HS-27A (cell line): ENCODE results near the gene IL10RA.

Experiments
- DNase-seq: peaks from one replicate; pipeline ENCODE4 v3.0.0-alpha.2; 2012; ENCODE audit warnings: low read depth, missing footprints

IL10RA gene

DNA sequence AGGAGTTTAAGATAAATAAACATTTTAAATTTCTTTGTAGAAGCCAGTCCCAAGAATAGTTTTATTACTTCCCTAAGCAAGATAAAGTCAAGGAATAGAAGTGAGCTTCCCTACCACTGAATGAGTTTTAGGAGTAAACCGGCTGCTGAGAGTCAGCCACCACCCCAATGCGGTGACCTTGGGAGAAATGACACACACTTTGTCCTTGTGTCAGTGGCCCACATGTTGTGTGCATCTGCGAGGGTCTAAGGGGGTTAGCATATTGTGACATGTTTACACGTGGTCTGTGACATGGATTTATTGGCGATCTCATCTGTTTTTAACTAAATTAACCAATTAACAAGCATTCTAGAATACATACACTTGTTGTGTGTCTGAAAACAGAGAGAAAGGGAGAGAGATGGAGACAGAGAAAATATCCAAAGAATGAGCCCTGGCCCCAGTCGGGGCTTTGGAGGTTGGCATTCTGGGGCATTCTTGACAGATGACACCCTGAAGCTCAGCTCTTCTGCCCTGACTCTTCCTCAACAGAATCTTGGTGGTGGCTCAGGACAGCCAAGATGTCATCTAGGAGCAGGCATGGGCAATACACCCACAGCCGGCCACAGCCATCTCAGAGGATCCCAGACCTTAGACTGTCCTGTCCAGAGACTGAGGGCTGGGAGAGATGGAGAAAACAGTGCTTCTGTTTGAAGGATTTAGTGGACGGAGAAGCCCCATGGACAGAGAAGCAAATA, 60.9 kb downstream of the IL10RA start:
- DNase-seq: no peak

DNA sequence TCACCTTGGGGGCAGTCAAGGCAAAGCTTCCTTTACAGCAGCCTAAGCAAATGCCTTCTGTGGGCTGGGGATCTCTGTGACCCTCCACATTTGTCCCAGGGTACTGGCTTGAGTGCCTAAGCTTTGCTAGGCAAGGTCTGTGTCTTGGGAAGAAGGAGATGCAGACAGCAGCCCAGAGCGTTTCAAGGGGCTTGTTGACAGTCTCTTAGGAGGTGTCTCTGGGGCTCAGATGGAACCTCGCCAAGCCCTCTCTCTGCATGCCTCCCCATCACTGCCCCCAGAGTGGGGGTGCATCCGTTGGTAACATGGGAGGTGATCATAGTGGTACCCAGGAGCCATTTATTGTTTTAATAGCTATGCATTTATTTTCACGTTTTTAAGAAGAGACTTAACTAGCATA, 61.6 kb downstream of the IL10RA start:
- no peak for DNase-seq

DNA sequence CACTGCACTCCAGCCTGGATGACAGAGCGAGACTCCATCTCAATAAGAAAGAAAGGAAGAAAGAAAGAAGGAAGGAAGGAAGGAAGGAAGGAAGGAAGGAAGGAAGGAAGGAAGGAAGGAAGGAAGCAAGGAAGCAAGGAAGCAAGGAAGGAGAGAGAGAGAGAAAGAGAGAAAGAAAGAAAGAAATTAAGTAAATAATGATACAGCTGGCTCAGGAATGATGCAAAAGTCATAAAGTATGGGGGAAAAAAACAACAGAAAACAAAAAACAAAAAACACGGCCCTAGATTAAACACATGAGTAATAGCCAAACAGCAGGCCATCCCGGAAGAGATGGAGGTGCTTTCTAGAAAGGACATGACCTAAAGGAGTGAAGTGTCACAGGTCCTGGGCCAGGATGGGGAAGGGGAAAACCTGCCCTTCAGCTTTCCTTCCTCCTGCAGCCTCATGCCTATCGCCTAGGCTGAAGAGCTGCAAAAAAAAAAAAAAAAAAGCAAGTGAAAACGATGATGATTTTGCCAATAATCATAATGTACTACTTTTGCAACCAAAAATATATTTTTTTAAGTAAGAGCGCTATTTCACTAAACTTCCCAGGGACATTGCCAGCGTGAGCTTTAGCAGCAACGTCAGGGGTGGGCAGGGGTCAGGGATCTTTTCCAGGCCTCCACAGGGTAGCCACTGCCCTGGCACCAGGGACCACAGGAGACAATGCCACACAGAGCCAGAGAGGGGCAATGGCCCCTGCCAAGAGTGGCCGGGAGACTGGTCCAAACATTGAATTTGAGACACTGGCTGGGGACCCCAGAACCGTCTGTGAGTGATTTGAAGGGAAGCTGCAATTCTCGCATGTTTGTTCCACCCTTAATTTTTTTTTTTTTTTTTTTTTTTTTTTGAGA, 62.5 kb downstream of the IL10RA start:
- no peak for DNase-seq

DNA sequence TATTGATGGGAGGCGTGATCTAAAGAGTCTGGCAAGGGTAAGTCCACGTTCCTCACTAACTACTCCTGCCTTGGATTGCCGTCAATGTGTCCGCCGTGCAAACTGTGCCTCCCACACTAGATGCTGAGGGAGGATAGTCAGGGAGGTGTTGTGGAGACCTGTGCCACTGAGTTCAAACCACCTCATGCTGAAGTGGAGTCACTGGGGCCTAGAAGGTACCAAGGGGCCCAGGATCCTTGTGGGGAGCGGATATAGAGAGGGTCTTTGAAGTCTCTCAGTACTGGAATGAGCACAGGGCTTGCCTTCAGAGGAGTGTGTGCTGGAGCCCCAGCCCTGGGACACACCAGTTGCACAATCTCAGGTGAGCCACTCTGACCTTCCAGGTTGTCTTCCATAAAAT, 63.6 kb downstream of the IL10RA start:
- no peak for DNase-seq

DNA sequence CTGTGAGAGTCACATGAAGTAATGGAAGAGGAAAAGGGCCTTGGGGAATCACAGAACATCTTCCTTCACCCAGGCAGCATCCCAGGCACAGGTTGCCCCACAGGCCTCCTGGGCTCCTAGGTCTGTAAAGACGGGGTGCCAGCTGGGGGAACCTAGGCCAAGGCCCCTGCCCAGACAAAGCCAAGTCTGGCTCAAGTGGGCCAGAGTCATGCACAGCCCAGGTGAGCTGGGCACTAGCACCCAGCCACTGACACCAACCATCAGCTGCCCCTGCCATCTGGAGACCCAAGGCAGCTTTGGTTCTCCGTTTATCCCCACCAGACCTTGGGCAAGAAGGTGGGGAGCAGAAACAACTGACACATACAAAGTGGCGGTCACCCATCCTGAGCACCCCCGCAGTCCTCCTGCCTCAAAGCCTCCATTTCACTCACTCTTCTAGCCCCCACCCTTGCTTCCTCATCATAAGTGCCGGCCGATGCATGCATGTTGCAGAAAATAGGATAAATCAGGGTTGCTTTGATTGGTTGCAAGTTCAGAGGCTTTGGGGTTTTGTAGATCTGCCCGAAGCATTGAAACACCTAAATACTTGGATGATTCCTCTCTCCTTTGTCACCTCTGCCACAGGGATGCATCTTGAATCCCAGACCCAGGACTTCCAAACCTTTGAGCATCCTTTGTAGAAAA, 64.2 kb downstream of the IL10RA start:
- no peak for DNase-seq
